Mesenchymal stem cell (in vitro differentiated cells and primary cell): ENCODE results near the gene TRPM7.

Experiments used
- DNase-seq: peaks from one replicate; pipeline ENCODE4 v3.0.0-alpha.2; 2013
- H2AFZ ChIP-seq: one replicate; pipeline ENCODE4 v1.6.1; 2013; ENCODE audit warnings: low read depth, mild to moderate bottlenecking, control low read depth, inconsistent platforms, low read length, moderate library complexity
- H2AK5ac ChIP-seq: 2 replicates; pipeline ENCODE4 v1.6.1; 2013; ENCODE audit warnings: low read length, moderate library complexity, mild to moderate bottlenecking, inconsistent platforms; ENCODE audit not compliant: severe bottlenecking
- H2BK120ac ChIP-seq: one replicate; pipeline ENCODE4 v1.6.1; 2013; ENCODE audit warnings: low read depth, mild to moderate bottlenecking, inconsistent platforms, low read length, moderate library complexity
- H2BK12ac ChIP-seq, 2 experiments: one replicate each; pipeline ENCODE4 v1.6.1; 2013; ENCODE audit warnings: inconsistent platforms in 2 of 2, low read length in 2 of 2, mild to moderate bottlenecking in 2 of 2, moderate library complexity in 2 of 2, control low read depth in 1 of 2
- H2BK15ac ChIP-seq: one replicate; pipeline ENCODE4 v1.6.1; 2013; ENCODE audit warnings: mild to moderate bottlenecking, low read depth, inconsistent platforms; ENCODE audit not compliant: poor library complexity, severe bottlenecking
- H2BK5ac ChIP-seq: 2 replicates; pipeline ENCODE4 v1.6.1; 2013; ENCODE audit warnings: low read depth, mild to moderate bottlenecking, low read length, control low read depth, inconsistent platforms; ENCODE audit not compliant: poor library complexity, severe bottlenecking
- H3K14ac ChIP-seq, 2 experiments: one replicate each; pipeline ENCODE4 v1.6.1; 2013; ENCODE audit warnings: inconsistent platforms in 2 of 2, low read length in 2 of 2, control low read depth in 1 of 2, mild to moderate bottlenecking in 1 of 2, moderate library complexity in 1 of 2
- H3K18ac ChIP-seq, 2 experiments: one replicate each; pipeline ENCODE4 v1.6.1; 2013; ENCODE audit warnings: inconsistent platforms in 2 of 2, low read length in 2 of 2, control low read depth in 1 of 2, low read depth in 1 of 2, mild to moderate bottlenecking in 1 of 2
- H3K23ac ChIP-seq, 2 experiments: one replicate each; pipeline ENCODE4 v1.6.1; 2013; ENCODE audit warnings: inconsistent platforms in 2 of 2, low read length in 2 of 2, mild to moderate bottlenecking in 2 of 2, moderate library complexity in 2 of 2, control low read depth in 1 of 2
- H3K27ac ChIP-seq: 2 replicates; pipeline ENCODE4 v1.5.1; 2013; ENCODE audit warnings: mild to moderate bottlenecking, moderate library complexity, low read length, control low read depth, inconsistent platforms; ENCODE audit not compliant: poor library complexity, severe bottlenecking
- H3K27me3 ChIP-seq, 2 experiments: 2 replicates each; pipeline versions ENCODE4 v1.6.1 to v1.7.0; 2013; ENCODE audit warnings: low read length in 2 of 2, mild to moderate bottlenecking in 2 of 2, moderate library complexity in 2 of 2, control low read depth in 1 of 2, inconsistent platforms in 1 of 2; ENCODE audit not compliant: control insufficient read depth in 1 of 2, insufficient read depth in 1 of 2
- H3K36me3 ChIP-seq, 2 experiments: 2 replicates each; pipeline versions ENCODE4 v1.6.1 to v1.7.0; 2013; ENCODE audit warnings: low read length in 2 of 2, control low read depth in 1 of 2, inconsistent platforms in 1 of 2, low read depth in 1 of 2, mild to moderate bottlenecking in 1 of 2; ENCODE audit not compliant: insufficient read depth in 2 of 2, control insufficient read depth in 1 of 2
- H3K4ac ChIP-seq, 2 experiments: one replicate each; pipeline ENCODE4 v1.6.1; 2013; ENCODE audit warnings: inconsistent platforms in 2 of 2, low read length in 2 of 2, mild to moderate bottlenecking in 2 of 2, moderate library complexity in 2 of 2, control low read depth in 1 of 2, low read depth in 1 of 2
- H3K4me1 ChIP-seq: 2 replicates; pipeline ENCODE4 v1.6.1; 2013; ENCODE audit warnings: low read depth, low read length, control low read depth; ENCODE audit not compliant: control insufficient read depth, insufficient read depth
- H3K4me2 ChIP-seq: 2 replicates; pipeline ENCODE4 v1.6.1; 2013; ENCODE audit warnings: low read length, mild to moderate bottlenecking, inconsistent platforms; ENCODE audit not compliant: poor library complexity, severe bottlenecking
- H3K4me3 ChIP-seq, 2 experiments: 2 replicates each; pipeline versions ENCODE4 v1.5.1 to v1.7.0; 2013; ENCODE audit warnings: low read length in 2 of 2, mild to moderate bottlenecking in 2 of 2, control low read depth in 1 of 2, low read depth in 1 of 2; ENCODE audit not compliant: insufficient read depth in 1 of 2
- H3K79me1 ChIP-seq: replicated peaks from 2 replicates; pipeline ENCODE4 v1.6.1; 2013; ENCODE audit warnings: mild to moderate bottlenecking, control low read depth, low read length, inconsistent platforms; ENCODE audit not compliant: poor library complexity, severe bottlenecking
- H3K9ac ChIP-seq: 2 replicates; pipeline ENCODE4 v1.7.0; 2013; ENCODE audit warnings: mild to moderate bottlenecking, low read length, moderate library complexity
- H3K9me3 ChIP-seq: 2 replicates; pipeline ENCODE4 v1.7.0; 2013; ENCODE audit warnings: mild to moderate bottlenecking, low read length; ENCODE audit not compliant: control insufficient read depth
- H4K8ac ChIP-seq: one replicate; pipeline ENCODE4 v1.6.1; 2013; ENCODE audit warnings: inconsistent platforms, mild to moderate bottlenecking, low read length, moderate library complexity
- H4K91ac ChIP-seq: one replicate; pipeline ENCODE4 v1.6.1; 2013; ENCODE audit warnings: mild to moderate bottlenecking, low read length, inconsistent platforms
- WGBS: methylation state at CpG from one replicate; pipeline ENCODE4 v1.1.7; 2013; ENCODE audit warnings: mixed read lengths; 5-methylcytosine and 5-hydroxymethylcytosine counted together

TRPM7 gene

DNA sequence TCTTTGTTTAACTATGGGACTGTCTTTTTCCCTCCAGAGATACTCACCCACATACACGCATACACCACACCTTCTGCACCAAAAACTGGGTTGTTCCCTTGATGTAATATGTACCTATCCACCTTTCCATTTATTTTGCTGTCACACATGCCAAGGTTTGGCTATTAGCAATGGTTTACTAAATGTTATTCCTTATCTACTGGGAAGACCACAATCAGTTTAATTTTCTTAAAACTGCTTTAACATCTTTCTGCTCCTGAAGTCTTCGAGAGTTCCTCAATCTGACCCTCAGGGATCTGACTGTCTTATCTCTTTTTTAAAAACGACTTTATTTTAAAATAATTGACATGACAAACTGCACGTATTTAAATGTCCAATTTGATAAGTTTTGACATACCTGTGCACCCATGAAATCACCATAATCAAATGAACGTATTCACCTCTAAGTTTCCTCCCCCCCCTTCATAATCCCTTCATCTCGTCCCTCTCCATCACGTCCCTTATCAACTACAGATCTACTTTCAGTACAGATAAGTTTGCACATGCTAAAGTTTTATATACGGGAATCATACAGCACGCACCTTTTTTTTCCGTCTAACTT lies 805 bp upstream of the TRPM7 start:
- H2BK5ac ChIP-seq: no peak overlapping the region
- no peak overlapping the region for H3K14ac ChIP-seq
- H2BK120ac ChIP-seq: no peak overlapping the region
- H3K9ac ChIP-seq: peak overlapping the region; percentile 96
- WGBS: 71% methylated on average over 10 of the region's 10 CpGs
- no peak overlapping the region for H4K91ac ChIP-seq
- H4K8ac ChIP-seq: peak overlapping the region; percentile 92
- H3K23ac ChIP-seq: no peak overlapping the region
- peaks cover 15 to 16% of the 10 kb centered on the region in 2 experiments for H3K36me3 ChIP-seq
- H2BK12ac ChIP-seq: no peak overlapping the region
- peak overlapping the region; percentile 64 for H3K4me2 ChIP-seq
- H2AK5ac ChIP-seq: no peak overlapping the region
- peaks cover 8% of the 10 kb centered on the region for H3K4me1 ChIP-seq
- H3K4ac ChIP-seq: peak overlapping the region in 1 of 2 experiments; percentile 22
- H3K27me3 ChIP-seq: no peaks in the 10 kb centered on the region
- no peak for DNase-seq
- no peak overlapping the region for H2BK15ac ChIP-seq
- H3K18ac ChIP-seq: peak overlapping the region in 1 of 2 experiments; percentile 67
- H2AFZ ChIP-seq: no peak overlapping the region
- peak overlapping the region in 1 of 2 experiments; percentile 98 for H3K4me3 ChIP-seq
- H3K27ac ChIP-seq: peak overlapping the region; percentile 92
- H3K9me3 ChIP-seq: no peaks in the 10 kb centered on the region
- H3K79me1 ChIP-seq: peaks cover 2% of the 10 kb centered on the region

DNA sequence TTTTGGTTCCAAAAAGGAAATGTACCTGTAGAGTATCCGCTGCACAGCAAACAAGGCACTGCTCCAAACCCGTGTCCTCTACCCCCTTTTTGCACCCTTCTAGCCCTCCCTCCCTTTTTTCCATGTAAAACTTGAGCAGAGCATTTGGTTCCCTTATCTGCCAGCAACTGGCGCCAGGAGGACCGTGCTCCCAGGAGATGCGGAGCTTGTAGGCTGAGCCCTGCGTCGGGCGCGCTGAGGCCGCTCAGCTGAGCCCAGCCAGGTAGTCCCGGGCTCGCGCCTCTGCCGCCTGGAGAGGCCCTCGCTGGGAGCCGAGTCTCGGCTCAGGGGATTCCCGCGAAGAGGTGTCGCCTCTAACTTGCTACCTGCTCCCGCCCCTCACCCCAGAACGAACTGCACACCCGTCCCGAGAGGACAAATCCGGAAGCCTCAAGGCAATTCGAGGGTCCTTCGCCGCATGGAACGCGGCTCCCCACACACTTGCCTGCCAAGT lies 575 bp downstream of the TRPM7 start:
- WGBS: under 1% methylated on average over 30 of the region's 30 CpGs
- DNase-seq: peak; percentile 63
- H4K91ac ChIP-seq: peak overlapping the region; percentile 30
- peaks cover 2% of the 10 kb centered on the region for H3K79me1 ChIP-seq
- H3K18ac ChIP-seq: peak overlapping the region; percentile 10 to 96
- no peaks in the 10 kb centered on the region for H3K27me3 ChIP-seq
- no peaks in the 10 kb centered on the region for H3K9me3 ChIP-seq
- H2AK5ac ChIP-seq: no peak overlapping the region
- H2BK120ac ChIP-seq: peak overlapping the region; percentile 9
- peak overlapping the region in 1 of 2 experiments; percentile 96 for H3K4ac ChIP-seq
- peak overlapping the region; percentile 95 for H3K27ac ChIP-seq
- H2AFZ ChIP-seq: peak overlapping the region; percentile 59
- H3K4me3 ChIP-seq: peak overlapping the region; percentile 93 to 98
- H3K9ac ChIP-seq: peak overlapping the region; percentile 96
- H3K4me1 ChIP-seq: peaks cover 8% of the 10 kb centered on the region
- H3K14ac ChIP-seq: peak overlapping the region in 1 of 2 experiments; percentile 97
- peak overlapping the region in 1 of 2 experiments; percentile 91 for H3K23ac ChIP-seq
- peak overlapping the region in 1 of 2 experiments; percentile 8 for H2BK12ac ChIP-seq
- no peak overlapping the region for H2BK5ac ChIP-seq
- no peak overlapping the region for H2BK15ac ChIP-seq
- peaks cover 15 to 22% of the 10 kb centered on the region in 2 experiments for H3K36me3 ChIP-seq
- peak overlapping the region; percentile 87 for H4K8ac ChIP-seq
- H3K4me2 ChIP-seq: peak overlapping the region; percentile 89

DNA sequence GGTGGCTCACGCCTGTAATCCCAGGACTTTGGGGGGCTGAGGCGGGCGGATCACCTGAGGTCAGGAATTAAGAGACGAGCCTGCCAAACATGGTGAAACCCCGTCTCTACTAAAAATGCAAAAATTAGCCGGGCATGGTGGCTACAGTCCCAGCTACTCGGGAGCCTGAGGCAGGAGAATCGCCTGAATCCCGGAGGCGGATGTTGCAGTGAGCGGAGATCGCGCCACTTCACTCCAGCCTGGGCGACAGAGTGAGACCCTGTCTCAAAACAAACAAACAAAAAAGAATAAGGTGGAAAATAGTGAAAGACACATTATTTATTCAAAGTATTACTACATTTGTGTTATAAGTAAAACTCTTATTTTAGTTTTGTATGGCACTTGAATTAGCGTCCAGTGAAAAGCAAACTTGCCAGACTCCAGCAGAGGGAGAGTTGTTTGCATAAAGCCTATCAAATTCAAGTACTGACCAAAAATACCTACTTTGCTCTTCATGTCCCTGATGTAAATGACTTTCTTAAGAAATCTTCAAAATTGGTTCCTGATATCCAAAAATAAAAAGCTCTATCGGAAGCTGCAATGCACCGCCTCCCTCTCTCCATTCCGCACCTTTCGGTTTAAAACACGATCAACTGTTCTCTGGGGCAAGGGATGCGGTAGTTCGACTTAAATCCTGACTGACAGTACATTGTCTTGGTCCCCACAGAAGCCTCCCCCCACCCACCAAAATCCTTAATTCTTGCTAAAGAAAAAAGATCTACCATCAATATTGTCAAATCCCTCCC lies 1.2 kb downstream of the TRPM7 start:
- Histone ChIP-seq H2AFZ (no peak overlapping the region), H3K4me1 (peaks cover 8% of the 10 kb centered on the region), H3K9me3 (no peaks in the 10 kb centered on the region), H3K14ac (no peak overlapping the region), H3K79me1 (peaks cover 2% of the 10 kb centered on the region), H3K23ac (no peak overlapping the region), H2AK5ac (peak overlapping the region; percentile 51), H3K4me2 (peak overlapping the region; percentile 89), H2BK12ac (no peak overlapping the region), H3K4me3 (peak overlapping the region; percentile 93 to 98), H3K4ac (no peak overlapping the region), H4K8ac (no peak overlapping the region), H2BK15ac (no peak overlapping the region), H3K9ac (peak overlapping the region; percentile 96), H3K27ac (peak overlapping the region; percentile 95), H3K27me3 (no peaks in the 10 kb centered on the region), H2BK5ac (no peak overlapping the region), H4K91ac (no peak overlapping the region), H3K18ac (no peak overlapping the region), H3K36me3 (peaks cover 15 to 22% of the 10 kb centered on the region in 2 experiments), H2BK120ac (no peak overlapping the region)
- peak; percentile 34 for DNase-seq
- 35% methylated on average over 20 of the region's 22 CpGs for WGBS

DNA sequence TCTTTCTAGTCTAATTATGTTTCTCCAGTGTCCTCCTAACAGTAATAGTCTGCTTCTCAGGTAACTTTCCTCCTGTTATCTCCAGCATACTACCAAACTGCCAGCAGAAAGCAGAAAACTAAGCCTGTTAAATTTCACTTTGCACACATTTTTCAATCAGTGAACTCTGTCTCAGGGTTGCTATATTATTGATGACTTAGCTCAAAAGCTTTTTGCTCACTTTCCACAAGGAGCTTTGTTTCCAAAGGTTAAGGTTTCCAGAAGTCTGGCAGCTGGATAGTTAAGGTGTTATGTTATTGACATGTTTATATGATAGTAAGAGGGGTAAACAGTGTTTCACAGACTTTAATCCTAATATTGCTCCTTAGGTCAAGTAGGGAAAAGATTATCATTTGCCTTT lies 5.1 kb downstream of the TRPM7 start:
- H3K27ac ChIP-seq: no peak overlapping the region
- H3K27me3 ChIP-seq: no peaks in the 10 kb centered on the region
- no peak overlapping the region for H2BK12ac ChIP-seq
- H3K4ac ChIP-seq: no peak overlapping the region
- H3K4me2 ChIP-seq: no peak overlapping the region
- H3K14ac ChIP-seq: no peak overlapping the region
- no peak overlapping the region for H2AK5ac ChIP-seq
- no peak overlapping the region for H2BK5ac ChIP-seq
- no peak overlapping the region for H3K23ac ChIP-seq
- no peaks in the 10 kb centered on the region for H3K79me1 ChIP-seq
- no peak overlapping the region for H4K8ac ChIP-seq
- no peak overlapping the region for H4K91ac ChIP-seq
- no peak overlapping the region for H2AFZ ChIP-seq
- no peak overlapping the region for H3K18ac ChIP-seq
- H3K4me3 ChIP-seq: no peak overlapping the region
- DNase-seq: no peak
- peaks cover 13% of the 10 kb centered on the region for H3K4me1 ChIP-seq
- no peak overlapping the region for H2BK15ac ChIP-seq
- H2BK120ac ChIP-seq: no peak overlapping the region
- H3K36me3 ChIP-seq: peaks cover 15 to 22% of the 10 kb centered on the region in 2 experiments
- no peak overlapping the region for H3K9ac ChIP-seq
- no peaks in the 10 kb centered on the region for H3K9me3 ChIP-seq
